Upper lobe of left lung (tissue), 4 donors: ENCODE data around the gene CFAP58.

ENCODE experiments used
- CTCF ChIP-seq, 6 experiments: fragments of 450-650 bp in 4 of 6; fragments of 200-600 bp in 2 of 6; sonication (generic) in 2 of 6; IDR thresholded peaks; one replicate each; pipeline ENCODE4 v1.5.1; 2016 to 2019; ENCODE audit warnings: antibody characterized with exemption in 6 of 6
- EP300 ChIP-seq, 4 donors: sonication (generic); formaldehyde crosslinking; IDR thresholded peaks; one replicate each; pipeline ENCODE4 v1.5.1; 2017; ENCODE audit warnings: antibody characterized with exemption in 4 of 4, control low read depth in 2 of 4
- POLR2A ChIP-seq, 4 donors: fragments of 450-650 bp; IDR thresholded peaks; one replicate each; pipeline ENCODE4 v1.5.1; 2016 to 2017; ENCODE audit warnings: antibody characterized with exemption in 4 of 4, mild to moderate bottlenecking in 2 of 4

GRCh38 chr10:104452977-104453376, 99.3 kb downstream of the CFAP58 start:
- no peak for TF ChIP-seq CTCF (IDR thresholded peaks at IDR 0.05)
- no peak for TF ChIP-seq POLR2A (IDR thresholded peaks at IDR 0.05)
- TF ChIP-seq EP300 (IDR thresholded peaks at IDR 0.05): no peak
